GM18517 (cell line): Measurements from ENCODE around the gene KATNB1.
"Not testable (repeated sequence)": the region's sequence is repeated elsewhere in the genome, so short reads cannot be mapped to it uniquely, and the experiment has no call there.

ENCODE experiments used
- ATAC-seq: cut with Tn5 transposase; IDR thresholded peaks from one replicate; pipeline ENCODE4 v1.9.1; 2021; ENCODE audit warnings: mild to moderate bottlenecking, moderate library complexity; ENCODE audit not compliant: unreplicated experiment

The KATNB1 gene

DNA sequence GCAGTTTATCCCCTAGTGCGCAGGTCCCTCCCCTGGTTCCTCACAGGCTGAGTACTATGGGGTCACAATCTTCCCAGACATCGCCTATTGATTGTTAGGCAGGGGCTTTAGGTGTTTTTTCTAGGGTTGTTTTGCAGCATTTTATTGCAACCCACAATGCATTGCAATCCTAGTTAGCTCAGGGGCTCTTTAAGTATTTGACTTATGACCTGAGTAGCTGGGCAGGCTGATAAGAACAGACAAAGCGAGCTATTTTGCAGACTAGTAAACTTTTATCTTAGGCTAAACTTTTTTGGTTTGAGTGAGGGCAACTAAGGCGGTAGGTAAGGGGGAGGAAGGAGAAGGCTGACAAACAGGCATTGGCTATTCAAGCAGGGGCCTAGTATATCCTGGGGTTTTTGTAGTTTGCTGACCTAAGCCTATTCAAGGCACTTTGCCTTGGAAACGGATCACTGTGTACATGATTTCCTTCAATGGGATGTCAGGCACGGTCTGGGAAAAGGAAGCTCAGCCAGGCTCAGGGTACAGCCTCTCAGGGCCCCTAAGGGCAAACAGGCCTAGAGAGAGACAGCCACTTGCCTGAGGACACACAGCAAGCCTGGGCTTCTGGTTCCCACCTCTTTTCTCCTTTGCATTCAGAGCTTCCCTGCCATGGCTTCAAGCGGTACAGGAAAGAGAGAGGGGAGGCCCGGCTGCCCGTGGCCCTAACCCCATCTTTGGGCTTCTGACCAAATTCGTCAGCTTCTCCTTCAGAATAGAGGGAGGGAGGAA is 34.6 kb upstream of the KATNB1 start:
- ATAC-seq = no peak

- no peak for ATAC-seq
Observed at GRCh38 chr16:57701759-57702371, 33.7 kb upstream of the KATNB1 start.

DNA sequence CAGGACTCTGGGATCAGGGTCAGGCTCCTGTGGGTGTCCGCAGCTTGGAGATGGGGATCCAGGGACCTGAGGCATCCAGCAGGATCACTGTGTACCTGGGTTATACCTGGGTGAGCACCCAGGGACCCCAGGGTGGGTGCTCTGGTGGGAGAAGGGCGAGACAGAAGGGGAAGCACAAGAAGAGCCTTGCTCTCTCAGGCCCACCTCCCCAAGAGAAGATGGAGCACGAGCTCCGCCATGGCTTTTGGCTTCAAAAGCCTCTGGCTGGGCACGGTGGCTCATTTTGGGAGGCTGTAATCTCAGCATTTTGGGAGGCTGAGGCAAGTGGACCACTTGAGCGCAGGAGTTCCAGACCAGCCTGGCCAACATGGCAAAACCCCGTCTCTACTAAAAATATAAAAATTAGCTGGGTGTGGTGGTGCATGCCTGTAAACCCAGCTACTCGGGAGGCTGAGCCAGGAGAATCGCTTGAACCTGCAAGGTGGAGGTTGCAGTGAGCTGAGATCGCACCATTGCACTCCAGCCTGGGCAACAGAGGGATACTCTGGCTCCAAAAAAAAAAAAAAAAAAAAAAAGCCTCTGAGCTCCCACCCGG is 32.1 kb upstream of the KATNB1 start:
- ATAC-seq = no peak

GRCh38 chr16:57704011-57704904 is 31.3 kb upstream of the KATNB1 start:
- ATAC-seq = no peak

- no peak for ATAC-seq
Observed at GRCh38 chr16:57704905-57705852, 30.4 kb upstream of the KATNB1 start.

DNA sequence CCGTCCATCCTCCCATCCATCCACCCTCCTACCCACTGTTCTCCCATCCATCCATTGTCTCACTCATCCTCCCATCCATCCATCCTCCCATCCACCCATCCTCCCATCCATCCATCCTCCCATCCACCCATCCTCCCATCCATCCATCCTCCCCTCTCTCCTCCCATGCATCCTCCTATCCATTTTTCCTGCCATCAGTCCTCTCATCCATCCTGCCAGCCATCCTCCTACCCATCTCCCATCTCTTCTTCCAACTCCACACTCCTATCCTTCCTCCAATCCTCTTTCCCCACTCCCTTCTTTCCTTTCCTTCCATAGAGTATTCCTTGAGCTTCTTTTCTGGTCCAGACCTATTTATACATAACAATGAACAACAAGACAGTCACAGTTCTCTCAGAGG is 28.9 kb upstream of the KATNB1 start:
- no peak for ATAC-seq

DNA sequence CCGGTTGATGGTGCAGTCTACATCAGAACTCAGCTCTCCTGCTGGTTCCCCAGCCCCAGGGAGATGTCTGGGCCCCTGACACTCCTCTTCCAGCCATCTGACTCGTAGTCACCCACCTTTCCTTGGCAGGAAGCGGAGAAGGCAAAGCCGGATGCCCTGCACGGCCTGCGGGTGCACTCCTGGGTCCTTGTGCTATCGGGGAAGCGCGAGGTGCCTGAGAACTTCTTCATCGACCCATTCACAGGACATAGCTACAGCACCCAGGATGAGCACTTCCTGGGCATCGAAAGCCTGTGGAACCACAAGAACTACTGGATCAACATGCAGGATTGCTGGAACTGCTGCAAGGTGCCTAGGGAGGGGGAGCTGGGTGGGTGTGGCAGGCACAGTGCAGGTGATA is 28.2 kb upstream of the KATNB1 start:
- ATAC-seq = no peak

- no peak for ATAC-seq
Observed at GRCh38 chr16:57708168-57708567, 27.4 kb upstream of the KATNB1 start.

DNA sequence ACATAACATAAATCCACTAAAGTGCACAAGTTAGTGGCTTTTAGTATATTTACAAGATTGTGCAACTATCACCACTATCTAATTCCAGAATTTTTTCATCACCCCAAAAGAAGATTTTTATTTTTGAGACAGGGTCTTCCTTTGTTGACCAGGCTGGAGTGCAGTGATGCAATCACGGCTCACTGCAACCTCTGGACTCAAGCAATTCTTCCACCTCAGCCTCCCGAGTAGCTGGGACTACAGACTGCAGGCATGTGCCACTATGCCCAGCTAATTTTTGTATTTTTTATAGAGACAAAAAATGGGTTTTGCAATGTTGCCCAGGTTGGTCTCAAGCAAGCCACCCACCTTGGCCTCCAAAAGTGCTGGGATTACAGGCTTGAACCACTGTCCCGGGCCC is 25.9 kb upstream of the KATNB1 start:
- no peak for ATAC-seq

GRCh38 chr16:57711346-57711745 is 24.2 kb upstream of the KATNB1 start:
- ATAC-seq = no peak

- ATAC-seq = no peak
Observed at GRCh38 chr16:57711993-57712392, 23.6 kb upstream of the KATNB1 start.

- not testable (repeated sequence) for ATAC-seq
Observed at GRCh38 chr16:57712569-57712968, 23.0 kb upstream of the KATNB1 start.

DNA sequence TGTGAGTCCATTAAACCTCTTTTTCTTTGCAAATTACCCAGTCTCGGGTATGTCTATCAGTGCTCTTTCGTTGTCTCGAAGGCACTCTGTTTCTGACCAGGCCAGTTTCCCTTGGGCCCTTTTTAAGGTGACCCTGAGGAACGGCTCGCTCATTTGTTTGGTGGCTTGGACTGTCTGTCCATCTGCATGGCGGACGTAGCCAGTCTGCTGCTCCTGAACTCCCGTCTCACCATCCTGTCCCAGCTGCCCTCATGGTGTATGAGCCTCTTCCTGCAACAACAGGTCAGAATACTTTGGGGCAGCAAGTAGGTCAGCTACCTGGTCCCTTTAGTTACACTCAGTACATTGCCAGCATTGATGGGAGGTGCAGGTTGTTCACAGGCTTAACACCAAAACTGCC is 22.0 kb upstream of the KATNB1 start:
- ATAC-seq = no peak

- ATAC-seq = no peak
Observed at GRCh38 chr16:57714047-57714446, 21.5 kb upstream of the KATNB1 start.

DNA sequence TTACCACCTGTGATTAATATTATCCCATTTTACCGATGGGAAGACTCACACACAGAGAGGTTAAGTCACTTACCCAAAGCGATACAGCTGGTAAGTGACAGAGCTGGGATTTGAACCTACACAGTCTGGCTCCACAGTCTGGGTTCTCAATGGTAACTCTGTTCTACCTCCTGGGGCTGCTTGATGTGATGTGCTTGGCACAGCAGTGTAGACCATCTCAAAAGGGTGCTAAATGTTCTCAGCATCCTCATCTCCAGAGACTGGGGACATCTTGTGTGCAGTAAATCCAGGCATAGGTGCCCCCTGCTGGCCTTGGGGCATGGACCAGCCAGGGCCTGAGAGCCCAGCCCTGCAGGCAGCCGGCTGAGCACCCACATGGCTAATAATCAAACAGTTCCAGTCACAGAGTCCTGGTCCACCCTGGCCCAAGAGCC is 15.4 kb upstream of the KATNB1 start:
- no peak for ATAC-seq

DNA sequence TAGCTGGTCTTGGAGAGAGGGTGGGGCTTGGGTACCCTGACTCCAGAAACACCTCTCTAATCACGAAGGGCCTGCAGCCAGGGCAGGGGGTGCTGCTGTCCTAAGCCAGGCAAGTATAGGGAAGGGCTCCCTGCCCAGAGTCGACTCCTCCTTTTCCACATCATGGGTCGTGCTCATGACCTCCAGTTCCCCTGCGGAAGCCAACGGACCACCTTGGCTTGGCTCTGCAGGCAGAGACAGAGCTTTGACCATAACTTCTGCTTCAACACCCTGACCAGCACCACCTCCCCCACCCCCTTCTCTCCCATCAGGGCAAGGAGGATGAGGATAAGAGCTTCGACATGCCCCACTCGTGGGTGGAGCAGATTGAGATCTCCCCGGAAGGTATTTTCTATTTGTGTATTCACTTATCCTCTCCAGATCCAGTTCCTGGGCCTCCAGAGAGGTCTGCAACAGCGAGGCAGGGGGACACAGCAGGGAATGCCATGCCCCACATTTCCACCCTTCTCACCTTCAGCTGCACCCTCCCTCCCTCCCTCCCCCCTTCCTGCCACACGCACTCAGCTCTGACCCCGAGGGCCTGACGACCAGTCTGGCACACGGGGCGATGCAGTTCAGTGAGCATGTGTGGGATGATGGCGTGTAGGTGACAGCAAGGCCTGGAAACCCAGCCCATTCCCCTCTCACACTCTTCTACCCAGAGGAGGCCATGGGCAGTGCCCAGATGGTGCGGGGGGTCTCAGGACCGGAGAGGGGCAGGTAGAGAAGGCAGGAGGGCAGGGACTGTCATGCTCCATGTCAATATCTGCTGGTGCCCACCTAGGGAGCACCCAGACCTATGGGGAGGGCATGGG is 14.0 kb upstream of the KATNB1 start:
- no peak for ATAC-seq

GRCh38 chr16:57722210-57722499 is 13.4 kb upstream of the KATNB1 start:
- ATAC-seq = no peak

DNA sequence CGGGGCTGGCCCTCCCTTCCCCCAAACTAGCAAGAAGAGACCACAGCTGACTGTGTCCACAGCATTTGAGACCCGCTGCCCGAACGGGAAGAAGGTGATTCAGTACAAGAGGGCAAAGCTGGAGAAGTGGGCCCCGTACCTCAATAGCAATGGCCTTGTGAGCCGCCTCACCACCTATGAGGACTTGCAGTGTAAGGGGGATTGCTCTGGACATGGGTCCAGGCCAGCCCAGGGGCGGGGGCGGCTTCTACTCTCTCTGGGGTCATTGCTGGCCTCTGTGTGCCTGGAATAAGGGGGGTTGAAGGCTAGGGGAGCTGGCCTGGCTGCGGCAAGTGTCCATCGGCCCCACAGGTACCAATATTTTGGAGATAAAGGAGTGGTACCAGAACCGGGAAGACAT is 12.9 kb upstream of the KATNB1 start:
- no peak for ATAC-seq

- no peak for ATAC-seq
Observed at GRCh38 chr16:57723170-57723569, 12.4 kb upstream of the KATNB1 start.
